HG03571 (cell line): ENCODE measurements around the gene LRRC47.

Source experiments
- ATAC-seq: cut with Tn5 transposase; IDR thresholded peaks from one replicate; pipeline ENCODE4 v1.9.1; 2021; ENCODE audit not compliant: unreplicated experiment

LRRC47 gene

GRCh38 chr1:3787349-3787715 is 9.0 kb downstream of the LRRC47 start:
- ATAC-seq, result no peak

- no peak for ATAC-seq
These were observed 9.6 kb downstream of the LRRC47 start for GRCh38 chr1:3786468-3787348.

GRCh38 chr1:3785456-3786157 is 10.7 kb downstream of the LRRC47 start:
- no peak for ATAC-seq

GRCh38 chr1:3785045-3785444 is 11.3 kb downstream of the LRRC47 start:
- no peak for ATAC-seq

DNA sequence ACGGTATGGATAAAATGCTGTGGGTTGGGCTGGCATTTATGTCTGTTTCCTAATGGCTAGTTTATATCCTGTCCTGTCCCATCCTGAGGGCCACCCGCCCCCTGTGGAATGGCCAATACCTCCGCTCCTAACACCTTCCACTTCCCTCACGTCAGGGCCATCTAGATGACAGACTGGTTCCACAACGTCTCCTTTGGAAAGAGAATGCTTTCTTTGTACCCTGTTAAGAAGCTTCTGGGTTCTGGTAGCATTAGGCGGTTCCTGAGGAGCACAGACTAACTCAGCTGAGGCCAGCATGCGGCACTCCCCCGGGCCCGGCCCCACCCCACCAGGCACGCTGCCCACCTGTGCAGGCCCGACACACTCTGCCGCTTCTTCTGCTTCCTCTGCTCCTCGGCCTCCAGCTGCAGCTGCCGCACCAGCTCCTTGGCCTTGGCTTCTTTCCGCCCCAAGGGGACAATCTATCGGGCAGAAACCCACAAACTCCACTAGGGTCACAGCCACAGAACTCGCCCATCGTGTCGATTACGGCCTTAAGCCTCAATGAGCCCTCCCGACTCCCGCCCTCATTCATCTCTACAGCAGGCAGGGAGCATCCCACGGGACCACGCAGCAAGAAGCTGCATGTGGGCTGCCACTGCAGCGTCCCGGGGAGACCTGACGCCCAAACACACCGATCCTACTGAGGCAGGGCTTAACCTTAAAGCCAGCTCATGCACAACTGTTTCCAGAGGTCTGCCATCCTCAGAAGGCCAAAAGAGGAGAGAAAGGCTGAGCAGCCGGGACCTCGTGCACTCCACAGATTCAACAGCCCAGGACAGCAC is 12.4 kb downstream of the LRRC47 start:
- ATAC-seq, result no peak

DNA sequence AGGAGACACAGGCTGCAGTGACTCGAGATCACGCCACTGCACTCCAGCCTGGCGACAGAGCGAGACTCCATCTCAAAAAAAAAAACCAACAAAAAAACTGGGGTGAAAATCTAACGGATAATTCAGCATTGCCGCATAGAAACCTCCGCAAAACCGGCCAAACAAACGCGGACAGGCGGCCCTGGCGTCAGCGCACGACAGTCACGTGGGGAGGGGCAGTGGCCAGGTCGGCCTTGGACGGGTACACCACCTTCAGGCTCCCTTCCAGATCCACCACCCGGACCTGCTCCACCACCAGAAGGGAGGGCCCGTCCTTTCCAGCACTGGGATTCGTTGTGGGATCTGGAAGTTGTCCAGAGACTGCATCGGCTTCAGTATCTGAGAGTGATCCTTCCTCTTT is 15.4 kb downstream of the LRRC47 start:
- ATAC-seq, result no peak

- ATAC-seq, result no peak
These were observed 16.3 kb downstream of the LRRC47 start for GRCh38 chr1:3779912-3780416.

DNA sequence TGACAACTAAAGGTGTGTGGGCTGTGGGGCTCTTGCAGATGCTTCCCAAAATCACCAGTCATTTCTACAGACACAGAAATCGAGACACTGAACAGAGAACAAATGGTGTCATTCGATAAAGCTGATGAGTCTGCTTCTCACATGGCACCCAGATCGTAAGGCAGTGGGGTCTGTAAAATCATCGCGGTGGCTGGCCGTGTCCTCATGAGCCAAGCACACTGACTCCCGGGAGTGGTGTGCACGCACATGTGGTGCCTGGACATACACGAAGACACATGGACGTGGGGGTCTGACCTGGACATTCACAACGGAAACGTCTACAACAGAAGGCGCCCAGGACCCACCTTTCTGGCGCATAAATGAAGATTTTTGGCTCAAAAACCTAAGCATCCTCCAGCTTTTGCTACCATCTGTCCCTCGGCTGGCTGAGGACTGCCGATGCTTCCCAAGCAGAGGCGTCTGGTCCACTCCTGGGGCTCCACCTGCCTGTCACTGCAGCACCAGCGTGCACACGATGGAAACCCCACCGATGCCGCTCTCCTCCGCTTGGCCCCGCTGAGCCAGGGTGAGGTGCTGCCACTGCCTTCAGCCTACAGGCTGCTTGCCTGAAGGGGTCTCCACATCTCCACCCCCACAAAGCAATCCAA is 16.9 kb downstream of the LRRC47 start:
- ATAC-seq, result no peak

DNA sequence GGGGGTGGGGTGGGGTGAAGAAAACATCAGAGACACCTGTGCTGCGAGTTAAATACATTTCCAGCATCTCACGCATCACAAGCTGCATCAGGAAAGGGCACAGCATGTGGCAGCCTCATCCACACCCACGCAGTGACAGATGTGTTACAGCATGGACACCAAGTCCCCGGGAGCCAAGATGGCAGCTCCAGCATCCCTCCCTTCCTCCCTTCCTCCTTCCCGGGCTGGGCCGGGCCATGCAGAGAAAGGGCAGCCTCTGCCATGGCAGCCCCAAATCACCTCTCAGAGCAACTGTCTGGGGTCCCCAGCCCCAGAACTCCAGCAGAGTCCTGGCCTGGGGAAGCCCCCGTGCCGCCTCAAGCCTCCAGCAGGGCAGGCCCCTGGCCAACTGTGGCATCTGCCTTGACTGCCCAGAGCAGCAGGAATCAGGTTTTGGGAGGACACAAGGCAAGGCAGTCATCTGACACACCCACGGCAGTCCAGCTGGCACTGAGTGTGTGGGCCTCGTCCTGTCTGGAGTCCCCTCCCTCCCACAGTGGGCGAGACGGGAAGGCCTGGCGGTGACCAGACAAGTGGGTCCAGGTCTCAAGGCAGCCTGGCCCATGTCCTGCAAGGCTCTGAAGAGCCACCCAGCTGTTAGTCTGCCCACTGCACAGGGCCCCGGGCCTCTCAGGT is 17.6 kb downstream of the LRRC47 start:
- ATAC-seq, result no peak

DNA sequence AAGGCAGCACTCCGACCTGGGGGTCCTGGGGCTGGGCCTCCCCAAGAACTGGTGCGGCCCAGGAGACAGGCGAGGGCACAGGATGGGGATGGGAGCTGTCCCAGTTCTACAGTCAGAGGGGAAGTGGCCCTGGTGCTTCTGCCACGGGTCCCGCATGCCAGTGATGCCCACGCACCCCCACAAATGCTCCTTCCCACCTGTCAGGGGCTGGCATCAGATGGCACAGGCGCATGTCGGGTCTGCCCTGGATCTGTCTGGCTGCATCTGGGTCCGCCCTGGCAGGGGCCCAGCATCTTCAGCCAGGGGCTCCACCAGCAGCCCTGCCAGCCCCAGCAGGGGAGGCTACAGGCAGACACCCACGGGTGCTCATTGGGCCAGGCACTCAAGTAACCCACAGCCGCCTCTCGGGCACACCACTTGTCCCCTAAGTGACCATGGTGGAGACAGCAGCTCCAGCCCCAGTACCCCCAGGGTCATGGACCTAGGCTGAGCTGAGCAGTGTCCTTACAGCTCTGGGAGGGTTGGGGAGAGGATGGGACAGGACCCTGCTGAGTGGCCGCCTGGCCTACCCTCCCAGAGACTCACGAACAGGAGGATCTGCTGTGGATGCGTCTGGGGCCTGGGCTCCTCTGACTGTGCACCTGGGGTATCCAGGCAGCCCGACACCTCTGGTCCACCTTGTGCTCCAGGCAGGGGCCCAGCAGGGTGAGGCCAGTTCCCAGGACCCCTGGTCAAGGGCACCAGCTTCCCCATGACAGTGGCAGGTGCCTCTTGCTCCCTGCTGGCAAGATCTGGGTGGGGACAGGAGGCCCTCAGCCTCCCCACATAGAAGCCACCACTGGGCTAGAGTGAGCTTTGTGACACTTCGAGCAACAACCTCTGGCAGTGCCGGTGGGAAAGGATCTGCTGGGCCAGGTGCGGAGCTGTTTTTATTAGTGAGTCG is 18.4 kb downstream of the LRRC47 start:
- ATAC-seq, result no peak

- no peak for ATAC-seq
These were observed 19.2 kb downstream of the LRRC47 start for GRCh38 chr1:3777078-3777547.

DNA sequence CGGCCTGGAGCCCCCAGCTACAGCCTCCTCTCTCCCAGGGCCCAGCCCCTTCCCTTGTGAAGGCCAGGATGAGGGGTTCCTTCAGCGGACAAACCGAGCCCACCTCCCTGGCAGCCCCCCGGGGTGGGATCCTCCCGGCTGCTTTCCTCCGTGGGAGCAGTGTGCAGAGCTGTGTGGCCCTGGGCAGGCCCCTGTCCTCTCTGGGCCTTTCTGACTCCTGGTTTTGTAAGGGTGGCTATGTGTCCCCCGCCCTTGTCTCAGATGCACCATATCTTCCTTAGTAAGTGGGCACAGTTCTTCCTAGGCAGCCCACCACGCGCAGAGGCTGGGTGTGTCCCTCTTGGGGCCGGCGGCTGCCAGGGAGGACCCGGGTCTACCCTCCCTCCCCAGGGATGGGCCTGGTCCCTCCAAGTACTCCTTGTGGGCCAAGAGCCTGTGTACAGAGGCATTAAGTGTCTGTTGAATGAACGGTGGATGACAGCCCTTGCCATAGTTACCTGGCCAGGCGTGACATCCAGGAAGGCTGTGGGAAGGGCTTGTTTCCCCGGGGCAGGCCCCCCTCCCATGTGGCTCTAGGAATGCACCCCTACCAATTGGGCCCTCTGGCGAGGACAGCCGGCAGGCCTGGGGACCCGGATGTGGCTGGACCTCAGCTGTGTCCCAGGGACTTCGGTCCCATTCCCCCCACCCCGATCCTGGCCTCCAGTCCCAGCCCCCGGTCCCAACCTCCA is 19.9 kb downstream of the LRRC47 start:
- no peak for ATAC-seq

DNA sequence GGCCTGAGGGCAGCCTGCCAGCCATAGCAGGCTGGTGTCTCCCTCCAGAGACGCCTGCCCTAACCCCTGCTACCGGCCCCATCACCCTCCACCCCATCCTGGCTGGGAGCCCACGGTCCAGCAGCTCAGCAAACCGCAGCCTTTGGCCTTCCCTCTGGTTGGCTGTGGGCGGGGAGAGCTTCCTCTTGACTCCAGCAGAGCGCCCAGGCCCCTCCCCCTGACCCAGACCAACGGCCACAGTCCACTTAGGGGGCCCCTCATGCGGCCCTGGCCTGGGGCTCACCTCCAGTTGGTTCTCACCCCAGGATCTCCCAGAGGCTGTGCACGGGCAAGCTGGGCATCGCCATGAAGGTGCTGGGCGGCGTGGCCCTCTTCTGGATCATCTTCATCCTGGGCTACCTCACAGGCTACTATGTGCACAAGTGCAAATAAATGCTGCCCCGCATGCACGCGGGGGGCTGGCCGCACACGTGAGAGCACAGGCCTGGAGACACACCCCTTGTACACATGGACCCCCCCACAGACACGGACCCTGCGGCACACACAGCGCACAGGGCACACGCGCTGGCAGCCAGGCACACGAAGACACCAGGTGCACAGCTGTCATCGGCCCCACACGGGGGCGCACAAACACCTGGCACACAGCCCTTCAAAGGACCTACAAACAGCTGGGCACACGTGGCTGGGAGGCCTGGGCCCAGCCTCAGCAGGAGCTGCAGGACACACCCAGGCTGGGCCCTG is 20.6 kb downstream of the LRRC47 start:
- no peak for ATAC-seq

GRCh38 chr1:3774946-3775489 is 21.3 kb downstream of the LRRC47 start:
- no peak for ATAC-seq

GRCh38 chr1:3774276-3774945 is 21.9 kb downstream of the LRRC47 start:
- ATAC-seq, result no peak

DNA sequence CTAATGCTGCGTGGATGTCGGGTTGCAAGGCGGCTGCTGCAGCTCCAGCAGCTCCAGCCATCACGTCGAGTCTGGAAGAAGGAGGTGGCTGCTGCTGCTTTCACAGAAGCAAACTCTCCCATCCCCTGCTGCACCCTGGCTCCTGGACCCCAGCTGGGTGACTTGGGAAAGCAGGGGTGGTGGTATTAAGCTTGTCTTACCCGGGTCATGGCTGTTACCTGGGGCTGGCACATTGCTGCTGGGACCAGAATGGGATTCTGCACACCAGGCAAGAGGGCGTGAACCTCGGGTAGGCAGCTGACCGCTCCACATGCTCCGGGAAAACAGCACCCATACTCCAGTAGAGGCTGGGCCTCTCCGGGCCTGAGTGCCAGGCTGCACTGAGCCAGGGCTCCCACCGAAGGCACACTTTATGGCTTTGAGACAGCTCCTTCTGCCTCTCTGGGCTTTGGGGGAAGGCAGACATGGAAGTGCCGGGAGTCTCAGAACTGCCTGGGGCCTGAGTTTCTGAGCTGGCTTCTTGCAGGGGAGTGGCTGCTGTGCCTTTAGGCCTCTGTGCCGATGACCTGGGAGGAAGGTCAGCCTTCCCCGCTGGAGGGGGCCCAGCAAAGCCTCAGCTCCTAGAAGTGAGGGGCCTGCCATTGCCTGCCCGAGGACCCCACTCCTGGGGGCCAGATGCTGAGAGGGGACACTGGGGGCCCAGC is 22.6 kb downstream of the LRRC47 start:
- no peak for ATAC-seq
